Bronchial epithelial cell (primary cell): ENCODE data around the gene IP6K3. TPM values are rescaled to one million over a fixed set of nuclear protein-coding genes. Genes with fewer than 3 reads are reported as not detected.

Experiments
- DNase-seq: peaks from one replicate; pipeline ENCODE4 v3.0.0-alpha.2; 2010; ENCODE audit warnings: low read depth
- FAIRE-seq: peaks from 2 replicates; lab custom pipeline; 2011; peaks lifted over from hg19 to GRCh38; lab: Jason Lieb, UNC
- H3K27me3 ChIP-seq: 2 replicates; pipeline ENCODE4 v1.5.1; 2011; ENCODE audit warnings: low read length; ENCODE audit not compliant: control insufficient read depth, insufficient read depth
- H3K36me3 ChIP-seq: 2 replicates; pipeline ENCODE4 v1.5.1; 2011; ENCODE audit warnings: low read length; ENCODE audit not compliant: control insufficient read depth, insufficient read depth
- H3K4me3 ChIP-seq: 2 replicates; pipeline ENCODE4 v1.5.1; 2011; ENCODE audit warnings: mild to moderate bottlenecking, low read depth, low read length, control low read depth
- total RNA-seq: library from RNA; depleted of rRNA; stranded (reverse); fragments of >200 nt; gene quantifications from 2 replicates; pipeline ENCODE4 v1.2.1, GENCODE V29; 2014
- TF ChIP-seq, protein P1 (sequence below): IDR thresholded peaks from 2 replicates; pipeline ENCODE4 v1.5.1; 2011; ENCODE audit warnings: mild to moderate bottlenecking, moderate library complexity, low read length, control low read depth, inconsistent platforms; ENCODE audit not compliant: insufficient read depth, severe bottlenecking

The IP6K3 gene
- total RNA-seq, 1 donor from 2014 or later: under 0.01 TPM

DNA sequence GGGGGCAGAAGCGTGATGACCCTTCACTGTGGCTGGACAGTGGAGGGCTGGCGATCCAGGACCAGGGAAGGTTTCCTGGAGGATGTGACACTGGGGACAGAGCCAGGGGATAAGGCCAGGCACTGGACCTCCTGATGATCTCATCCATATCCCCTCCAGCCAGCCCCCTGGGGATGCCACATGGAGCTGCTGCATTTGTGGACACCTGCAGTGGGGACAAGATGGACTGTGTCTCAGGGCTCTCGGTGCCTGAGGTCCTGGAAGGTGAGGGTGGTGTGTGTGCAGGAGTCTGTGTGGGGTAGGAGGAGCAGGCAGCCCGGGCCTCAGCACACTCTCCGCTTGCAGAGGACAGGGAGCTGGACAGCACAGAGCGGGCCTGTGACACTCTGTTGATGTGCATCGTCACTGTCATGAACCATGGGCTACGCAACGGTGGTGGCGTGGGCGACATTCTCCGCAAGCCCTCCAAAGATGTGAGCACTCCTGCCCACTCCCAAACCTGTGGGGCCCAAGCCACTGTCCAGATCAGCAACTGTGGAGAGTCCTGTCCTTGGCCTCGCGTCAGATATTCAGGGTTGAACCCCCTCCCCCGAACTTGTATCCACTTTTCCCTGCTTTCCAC lies 55.1 kb downstream of the IP6K3 start:
- Histone ChIP-seq H3K36me3 (peaks cover 56% of the 10 kb centered on the region), H3K27me3 (no peaks in the 10 kb centered on the region), H3K4me3 (no peak overlapping the region)
- TF ChIP-seq, protein P1, sequence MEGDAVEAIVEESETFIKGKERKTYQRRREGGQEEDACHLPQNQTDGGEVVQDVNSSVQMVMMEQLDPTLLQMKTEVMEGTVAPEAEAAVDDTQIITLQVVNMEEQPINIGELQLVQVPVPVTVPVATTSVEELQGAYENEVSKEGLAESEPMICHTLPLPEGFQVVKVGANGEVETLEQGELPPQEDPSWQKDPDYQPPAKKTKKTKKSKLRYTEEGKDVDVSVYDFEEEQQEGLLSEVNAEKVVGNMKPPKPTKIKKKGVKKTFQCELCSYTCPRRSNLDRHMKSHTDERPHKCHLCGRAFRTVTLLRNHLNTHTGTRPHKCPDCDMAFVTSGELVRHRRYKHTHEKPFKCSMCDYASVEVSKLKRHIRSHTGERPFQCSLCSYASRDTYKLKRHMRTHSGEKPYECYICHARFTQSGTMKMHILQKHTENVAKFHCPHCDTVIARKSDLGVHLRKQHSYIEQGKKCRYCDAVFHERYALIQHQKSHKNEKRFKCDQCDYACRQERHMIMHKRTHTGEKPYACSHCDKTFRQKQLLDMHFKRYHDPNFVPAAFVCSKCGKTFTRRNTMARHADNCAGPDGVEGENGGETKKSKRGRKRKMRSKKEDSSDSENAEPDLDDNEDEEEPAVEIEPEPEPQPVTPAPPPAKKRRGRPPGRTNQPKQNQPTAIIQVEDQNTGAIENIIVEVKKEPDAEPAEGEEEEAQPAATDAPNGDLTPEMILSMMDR: no peak
- peak; percentile 28 for FAIRE-seq
- no peak for DNase-seq

DNA sequence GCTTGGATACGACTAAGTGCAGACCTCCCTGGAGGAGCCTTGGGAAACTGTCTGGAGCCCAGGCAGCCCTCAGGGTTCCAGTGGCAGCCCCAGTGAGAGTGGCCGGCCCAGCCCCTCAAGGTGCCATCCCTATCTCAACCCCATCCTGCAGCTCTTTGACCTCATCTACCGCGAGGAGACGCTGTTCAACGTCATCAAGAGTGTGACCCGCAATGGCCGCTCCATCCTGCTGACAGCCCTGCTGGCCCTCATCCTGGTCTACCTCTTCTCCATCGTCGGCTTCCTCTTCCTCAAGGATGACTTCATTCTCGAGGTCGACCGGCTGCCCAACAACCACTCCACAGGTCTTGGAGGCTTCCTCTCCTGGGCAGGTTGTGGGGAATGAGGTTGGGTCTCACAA lies 55.9 kb downstream of the IP6K3 start:
- FAIRE-seq (no peak), DNase-seq (no peak)
- Histone ChIP-seq H3K27me3 (no peaks in the 10 kb centered on the region), H3K4me3 (no peak overlapping the region), H3K36me3 (peaks cover 62% of the 10 kb centered on the region)
- TF ChIP-seq, protein P1: no peak

DNA sequence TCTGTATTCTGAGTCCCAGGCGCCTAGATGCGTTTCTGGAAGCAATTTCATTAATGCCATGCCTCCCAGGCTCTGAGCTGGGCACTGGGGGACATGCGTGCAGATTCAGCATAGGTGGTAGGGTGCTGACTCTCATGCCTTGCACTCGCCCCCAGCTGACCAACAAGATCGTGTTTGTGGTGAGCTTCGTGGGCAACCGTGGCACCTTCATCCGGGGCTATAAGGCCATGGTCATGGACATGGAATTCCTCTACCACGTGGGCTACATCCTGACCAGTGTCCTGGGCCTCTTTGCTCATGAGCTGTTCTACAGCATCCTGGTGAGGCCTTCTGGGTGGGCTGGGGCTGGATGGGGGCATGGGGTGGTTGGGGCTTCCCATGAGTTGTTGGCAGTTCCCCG lies 56.8 kb downstream of the IP6K3 start:
- no peak overlapping the region for H3K4me3 ChIP-seq
- TF ChIP-seq, protein P1: no peak
- FAIRE-seq (peak; percentile 18), DNase-seq (no peak)
- H3K36me3 ChIP-seq: peaks cover 67% of the 10 kb centered on the region
- H3K27me3 ChIP-seq: no peaks in the 10 kb centered on the region

DNA sequence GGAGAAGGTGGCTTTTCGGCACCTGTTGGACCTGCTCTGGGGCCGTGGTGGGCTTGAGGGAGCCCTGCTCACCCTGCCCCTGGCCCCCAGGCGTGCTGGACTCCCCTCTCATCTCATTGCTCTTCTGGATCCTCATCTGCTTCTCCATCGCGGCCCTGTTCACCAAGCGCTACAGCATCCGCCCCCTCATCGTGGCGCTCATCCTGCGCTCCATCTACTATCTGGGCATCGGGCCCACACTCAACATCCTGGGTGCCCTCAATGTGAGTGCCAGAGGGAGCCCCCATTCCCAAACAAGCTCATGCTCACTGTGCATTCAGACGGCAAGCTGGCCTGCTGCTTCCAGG lies 57.6 kb downstream of the IP6K3 start:
- TF ChIP-seq, protein P1: no peak
- Histone ChIP-seq H3K27me3 (no peaks in the 10 kb centered on the region), H3K36me3 (peaks cover 73% of the 10 kb centered on the region), H3K4me3 (no peak overlapping the region)
- FAIRE-seq: no peak
- no peak for DNase-seq

DNA sequence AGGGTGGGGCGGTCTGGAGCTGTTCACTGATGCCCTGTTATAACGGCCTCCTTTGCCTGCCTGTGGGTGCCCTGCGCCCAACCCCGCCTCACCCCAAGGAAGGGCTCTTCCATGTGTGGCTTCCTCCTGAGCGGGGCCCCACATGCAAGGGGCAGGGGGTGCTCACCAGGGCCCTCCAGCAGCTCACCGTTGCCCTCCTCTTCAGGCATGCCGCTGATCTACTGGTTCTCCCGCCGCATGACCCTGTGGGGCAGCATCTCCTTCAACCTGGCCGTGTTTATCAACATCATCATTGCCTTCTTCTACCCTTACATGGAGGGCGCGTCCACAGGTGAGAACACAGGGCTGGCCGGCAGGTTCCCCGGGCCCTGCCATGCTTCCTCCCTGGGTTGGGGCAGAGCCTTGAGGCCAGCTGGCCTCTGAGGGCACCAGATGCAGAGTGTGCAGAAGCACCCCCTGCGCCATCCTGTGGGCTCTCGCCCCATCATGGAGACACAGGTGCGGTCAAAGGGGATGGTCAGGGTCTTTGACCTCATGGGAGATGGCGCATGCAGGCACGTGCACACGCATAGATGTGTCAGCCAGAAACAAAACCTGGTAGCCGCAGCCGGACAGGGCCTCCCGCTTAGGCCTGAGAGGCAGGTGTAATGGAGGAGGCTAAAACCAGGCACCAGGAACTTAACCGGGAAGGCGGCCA lies 58.1 kb downstream of the IP6K3 start:
- FAIRE-seq (no peak), DNase-seq (no peak)
- H3K4me3 ChIP-seq: no peak overlapping the region
- no peaks in the 10 kb centered on the region for H3K27me3 ChIP-seq
- TF ChIP-seq, protein P1: no peak
- H3K36me3 ChIP-seq: peaks cover 75% of the 10 kb centered on the region

DNA sequence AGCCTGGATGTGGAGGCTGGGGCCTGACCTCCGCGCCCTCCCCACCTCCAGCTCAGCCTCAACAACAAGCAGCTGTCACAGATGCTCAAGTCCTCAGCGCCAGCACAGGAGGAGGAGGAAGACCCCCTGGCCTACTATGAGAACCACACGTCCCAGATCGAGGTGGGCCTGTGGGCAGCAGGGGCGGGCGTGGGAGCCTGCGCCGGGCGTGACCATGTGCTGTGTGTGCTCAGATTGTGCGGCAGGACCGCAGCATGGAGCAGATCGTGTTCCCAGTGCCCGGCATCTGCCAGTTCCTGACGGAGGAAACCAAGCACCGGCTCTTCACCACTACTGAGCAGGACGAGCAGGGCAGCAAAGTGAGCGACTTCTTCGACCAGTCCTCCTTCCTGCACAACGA lies 58.7 kb downstream of the IP6K3 start:
- FAIRE-seq: no peak
- DNase-seq: no peak
- Histone ChIP-seq H3K27me3 (no peaks in the 10 kb centered on the region), H3K36me3 (peaks cover 80% of the 10 kb centered on the region), H3K4me3 (no peak overlapping the region)
- TF ChIP-seq, protein P1: no peak
